NCI-H2107 treated with DMSO at 0.1 percent for 48 hours (cell line): Measurements from ENCODE around the gene SMG9.

Experiments used
- DNase-seq: peaks from one replicate; lab custom pipeline; 2025; ENCODE audit not compliant: unreplicated experiment; lab: John Stamatoyannopoulos, UW

SMG9 gene

GRCh38 chr19:43759515-43759914, 4.8 kb upstream of the SMG9 start:
- no peak for DNase-seq

- peak; percentile 37 for DNase-seq
These were observed 567 bp upstream of the SMG9 start for GRCh38 chr19:43755256-43755801.

- DNase-seq = no peak
These were observed 584 bp downstream of the SMG9 start for GRCh38 chr19:43754253-43754502.

- DNase-seq = no peak
These were observed 2.4 kb downstream of the SMG9 start for GRCh38 chr19:43752287-43752875.

- DNase-seq = no peak
These were observed 3.1 kb downstream of the SMG9 start for GRCh38 chr19:43751466-43752220.

GRCh38 chr19:43749898-43750297, 4.9 kb downstream of the SMG9 start:
- no peak for DNase-seq

- no peak for DNase-seq
These were observed 5.6 kb downstream of the SMG9 start for GRCh38 chr19:43749152-43749551.

- DNase-seq = no peak
These were observed 6.1 kb downstream of the SMG9 start for GRCh38 chr19:43748685-43749084.

GRCh38 chr19:43748205-43748594, 6.6 kb downstream of the SMG9 start:
- no peak for DNase-seq

GRCh38 chr19:43747557-43748204, 7.1 kb downstream of the SMG9 start:
- DNase-seq = no peak

GRCh38 chr19:43743059-43743458, 11.7 kb downstream of the SMG9 start:
- no peak for DNase-seq

- no peak for DNase-seq
These were observed 13.5 kb downstream of the SMG9 start for GRCh38 chr19:43741075-43741825.

- DNase-seq = no peak
These were observed 15.1 kb downstream of the SMG9 start for GRCh38 chr19:43739439-43740235.

GRCh38 chr19:43738780-43739211, 16.0 kb downstream of the SMG9 start:
- no peak for DNase-seq

- no peak for DNase-seq
These were observed 18.8 kb downstream of the SMG9 start for GRCh38 chr19:43735957-43736356.

GRCh38 chr19:43735013-43735412, 19.7 kb downstream of the SMG9 start:
- no peak for DNase-seq

GRCh38 chr19:43731846-43732245, 22.9 kb downstream of the SMG9 start:
- DNase-seq = no peak

- DNase-seq = no peak
These were observed 23.4 kb downstream of the SMG9 start for GRCh38 chr19:43731346-43731745.

GRCh38 chr19:43729919-43730318, 24.8 kb downstream of the SMG9 start:
- no peak for DNase-seq

GRCh38 chr19:43727593-43727853, 27.2 kb downstream of the SMG9 start:
- no peak for DNase-seq
